Esophagus (tissue), 2 donors: ENCODE results near the gene SFXN2. TPM values are rescaled to one million over a fixed set of nuclear protein-coding genes. Genes with fewer than 3 reads are reported as not detected.

Source experiments
- H3K27ac ChIP-seq, 2 donors: one replicate each; pipeline ENCODE4 v1.5.1; 2013; ENCODE audit warnings: low read depth in 2 of 2, mild to moderate bottlenecking in 2 of 2, inconsistent platforms in 1 of 2, low read length in 1 of 2, moderate library complexity in 1 of 2
- H3K27me3 ChIP-seq, 2 donors: one replicate each; pipeline ENCODE4 v1.6.1; 2013; ENCODE audit warnings: low read length in 2 of 2, control low read depth in 1 of 2, mild to moderate bottlenecking in 1 of 2; ENCODE audit not compliant: insufficient read depth in 2 of 2, control insufficient read depth in 1 of 2
- H3K36me3 ChIP-seq, 2 donors: one replicate each; pipeline ENCODE4 v1.6.1; 2013; ENCODE audit warnings: low read length in 1 of 2; ENCODE audit not compliant: control insufficient read depth in 2 of 2, insufficient read depth in 2 of 2
- H3K4me1 ChIP-seq, 2 donors: one replicate each; pipeline ENCODE4 v1.6.1; 2013; ENCODE audit warnings: low read length in 1 of 2; ENCODE audit not compliant: control insufficient read depth in 2 of 2, insufficient read depth in 2 of 2
- H3K4me3 ChIP-seq, 2 donors: one replicate each; pipeline ENCODE4 v1.5.1; 2013; ENCODE audit warnings: low read length in 2 of 2, mild to moderate bottlenecking in 2 of 2, low read depth in 1 of 2, moderate library complexity in 1 of 2
- H3K9me3 ChIP-seq, 2 donors: one replicate each; pipeline ENCODE4 v1.6.1; 2013; ENCODE audit warnings: mild to moderate bottlenecking in 2 of 2, low read depth in 1 of 2, low read length in 1 of 2, moderate library complexity in 1 of 2; ENCODE audit not compliant: control insufficient read depth in 2 of 2, insufficient read depth in 1 of 2
- WGBS, 2 donors: extraction: QIAGEN DNeasy Blood & Tissue Kit; methylation state at CpG; one replicate each; pipeline ENCODE4 v1.1.7; 2013; 5-methylcytosine and 5-hydroxymethylcytosine counted together
- polyA plus RNA-seq, 2 donors: library from polyadenylated mRNA; stranded (reverse); fragments of 200-250 nt; gene quantifications; one replicate each; pipeline ENCODE4 v1.2.3, GENCODE V29; 2013
- donor health status: healthy with polysubstance abuse.
- donor health status: Bipolar disorder and iron deficiency.

Gene SFXN2
- polyA plus RNA-seq, 2 donors: 3.5 to 5.7 TPM

- 98% methylated on average over 3 of the region's 3 CpGs for WGBS, 2 donors
- H3K36me3 ChIP-seq: peaks cover 0 to 9% of the 10 kb centered on the region in 2 donors
- H3K4me1 ChIP-seq: no peaks in the 10 kb centered on the region
- H3K27me3 ChIP-seq: no peaks in the 10 kb centered on the region
- H3K4me3 ChIP-seq: no peak overlapping the region
- H3K27ac ChIP-seq: no peak overlapping the region
- no peaks in the 10 kb centered on the region for H3K9me3 ChIP-seq
Observed at GRCh38 chr10:102701796-102702195, 12.6 kb upstream of the SFXN2 start.

GRCh38 chr10:102702742-102703141, 11.7 kb upstream of the SFXN2 start:
- WGBS, 2 donors: 79 to 83% methylated on average over 2 of the region's 2 CpGs
- peaks cover 0 to 9% of the 10 kb centered on the region in 2 donors for H3K36me3 ChIP-seq
- no peaks in the 10 kb centered on the region for H3K4me1 ChIP-seq
- H3K27ac ChIP-seq: no peak overlapping the region
- no peaks in the 10 kb centered on the region for H3K9me3 ChIP-seq
- H3K4me3 ChIP-seq: no peak overlapping the region
- H3K27me3 ChIP-seq: no peaks in the 10 kb centered on the region

- H3K9me3 ChIP-seq: no peaks in the 10 kb centered on the region
- no peaks in the 10 kb centered on the region for H3K4me1 ChIP-seq
- no peak overlapping the region for H3K4me3 ChIP-seq
- no peaks in the 10 kb centered on the region for H3K36me3 ChIP-seq
- H3K27ac ChIP-seq: no peak overlapping the region
- WGBS, 2 donors: 78 to 84% methylated on average over 6 of the region's 6 CpGs
- no peaks in the 10 kb centered on the region for H3K27me3 ChIP-seq
Observed at GRCh38 chr10:102704915-102705314, 9.5 kb upstream of the SFXN2 start.

- no peaks in the 10 kb centered on the region for H3K36me3 ChIP-seq
- no peaks in the 10 kb centered on the region for H3K9me3 ChIP-seq
- H3K4me1 ChIP-seq: no peaks in the 10 kb centered on the region
- H3K27me3 ChIP-seq: no peaks in the 10 kb centered on the region
- 58 to 76% methylated on average over 2 of the region's 2 CpGs for WGBS, 2 donors
- H3K27ac ChIP-seq: no peak overlapping the region
- H3K4me3 ChIP-seq: no peak overlapping the region
Observed at GRCh38 chr10:102705531-102705930, 8.9 kb upstream of the SFXN2 start.

GRCh38 chr10:102710609-102711008, 3.8 kb upstream of the SFXN2 start:
- Histone ChIP-seq H3K27me3 (no peaks in the 10 kb centered on the region), H3K9me3 (no peaks in the 10 kb centered on the region), H3K4me1 (peaks cover 0 to 2% of the 10 kb centered on the region in 2 donors), H3K36me3 (no peaks in the 10 kb centered on the region), H3K4me3 (no peak overlapping the region), H3K27ac (no peak overlapping the region)
- WGBS, 2 donors: 46 to 47% methylated on average over 4 of the region's 4 CpGs

GRCh38 chr10:102712089-102712488, 2.3 kb upstream of the SFXN2 start:
- H3K36me3 ChIP-seq: no peaks in the 10 kb centered on the region
- no peaks in the 10 kb centered on the region for H3K9me3 ChIP-seq
- H3K27me3 ChIP-seq: no peaks in the 10 kb centered on the region
- WGBS, 2 donors: 67 to 72% methylated on average over 4 of the region's 4 CpGs
- H3K27ac ChIP-seq: no peak overlapping the region
- peaks cover 0 to 2% of the 10 kb centered on the region in 2 donors for H3K4me1 ChIP-seq
- no peak overlapping the region for H3K4me3 ChIP-seq

GRCh38 chr10:102712843-102713538, 1.4 kb upstream of the SFXN2 start:
- H3K36me3 ChIP-seq: no peaks in the 10 kb centered on the region
- 7 to 8% methylated on average over 8 of the region's 8 CpGs for WGBS, 2 donors
- H3K27ac ChIP-seq: peak overlapping the region in 1 of 2 donors; percentile 66
- no peaks in the 10 kb centered on the region for H3K27me3 ChIP-seq
- peak overlapping the region; percentile 68 to 92 for H3K4me3 ChIP-seq
- H3K9me3 ChIP-seq: no peaks in the 10 kb centered on the region
- peaks cover 0 to 2% of the 10 kb centered on the region in 2 donors for H3K4me1 ChIP-seq

GRCh38 chr10:102713539-102713813, 960 bp upstream of the SFXN2 start:
- no peaks in the 10 kb centered on the region for H3K36me3 ChIP-seq
- H3K4me1 ChIP-seq: peaks cover 0 to 2% of the 10 kb centered on the region in 2 donors
- peak overlapping the region; percentile 68 to 92 for H3K4me3 ChIP-seq
- H3K27me3 ChIP-seq: no peaks in the 10 kb centered on the region
- WGBS, 2 donors: 1% methylated on average over 12 to 13 of the region's 13 CpGs
- peak overlapping the region; percentile 66 to 93 for H3K27ac ChIP-seq
- no peaks in the 10 kb centered on the region for H3K9me3 ChIP-seq

GRCh38 chr10:102713814-102714620, 419 bp upstream of the SFXN2 start, which contains the start of gene ARL3:
TSS of gene ARL3 (minus strand) at chr10:102714397. CDS start at chr10:102714275, 122 bp downstream.
- peak within 1 kb of the TSS; percentile 66 to 93 for H3K27ac ChIP-seq
- no peaks in the 10 kb centered on the region for H3K9me3 ChIP-seq
- WGBS, 2 donors: 0 to 1% methylated on average over 59 to 62 of the region's 62 CpGs
- H3K4me1 ChIP-seq: peaks cover 0 to 2% of the 10 kb centered on the region in 2 donors
- H3K4me3 ChIP-seq: peak within 1 kb of the TSS; percentile 68 to 92
- no peaks in the 10 kb centered on the region for H3K36me3 ChIP-seq
- no peaks in the 10 kb centered on the region for H3K27me3 ChIP-seq
